Suppressor macrophage (primary cell): ENCODE results near the gene FUBP3.

Experiments used
- DNase-seq, 4 experiments: peaks; one replicate each; pipeline ENCODE4 v3.0.0-alpha.2; 2020 to 2022
- total RNA-seq, 17 experiments: gene quantifications; one replicate each; lab custom pipeline; 2026; ENCODE audit warnings: mixed read lengths in 6 of 17, inconsistent platforms in 3 of 17; lab: John Stamatoyannopoulos, UW

The FUBP3 gene, protein sequence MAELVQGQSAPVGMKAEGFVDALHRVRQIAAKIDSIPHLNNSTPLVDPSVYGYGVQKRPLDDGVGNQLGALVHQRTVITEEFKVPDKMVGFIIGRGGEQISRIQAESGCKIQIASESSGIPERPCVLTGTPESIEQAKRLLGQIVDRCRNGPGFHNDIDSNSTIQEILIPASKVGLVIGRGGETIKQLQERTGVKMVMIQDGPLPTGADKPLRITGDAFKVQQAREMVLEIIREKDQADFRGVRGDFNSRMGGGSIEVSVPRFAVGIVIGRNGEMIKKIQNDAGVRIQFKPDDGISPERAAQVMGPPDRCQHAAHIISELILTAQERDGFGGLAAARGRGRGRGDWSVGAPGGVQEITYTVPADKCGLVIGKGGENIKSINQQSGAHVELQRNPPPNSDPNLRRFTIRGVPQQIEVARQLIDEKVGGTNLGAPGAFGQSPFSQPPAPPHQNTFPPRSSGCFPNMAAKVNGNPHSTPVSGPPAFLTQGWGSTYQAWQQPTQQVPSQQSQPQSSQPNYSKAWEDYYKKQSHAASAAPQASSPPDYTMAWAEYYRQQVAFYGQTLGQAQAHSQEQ
- total RNA-seq: 37.4 to 64.7 (median 53.2) reads per million in 17 experiments

DNA sequence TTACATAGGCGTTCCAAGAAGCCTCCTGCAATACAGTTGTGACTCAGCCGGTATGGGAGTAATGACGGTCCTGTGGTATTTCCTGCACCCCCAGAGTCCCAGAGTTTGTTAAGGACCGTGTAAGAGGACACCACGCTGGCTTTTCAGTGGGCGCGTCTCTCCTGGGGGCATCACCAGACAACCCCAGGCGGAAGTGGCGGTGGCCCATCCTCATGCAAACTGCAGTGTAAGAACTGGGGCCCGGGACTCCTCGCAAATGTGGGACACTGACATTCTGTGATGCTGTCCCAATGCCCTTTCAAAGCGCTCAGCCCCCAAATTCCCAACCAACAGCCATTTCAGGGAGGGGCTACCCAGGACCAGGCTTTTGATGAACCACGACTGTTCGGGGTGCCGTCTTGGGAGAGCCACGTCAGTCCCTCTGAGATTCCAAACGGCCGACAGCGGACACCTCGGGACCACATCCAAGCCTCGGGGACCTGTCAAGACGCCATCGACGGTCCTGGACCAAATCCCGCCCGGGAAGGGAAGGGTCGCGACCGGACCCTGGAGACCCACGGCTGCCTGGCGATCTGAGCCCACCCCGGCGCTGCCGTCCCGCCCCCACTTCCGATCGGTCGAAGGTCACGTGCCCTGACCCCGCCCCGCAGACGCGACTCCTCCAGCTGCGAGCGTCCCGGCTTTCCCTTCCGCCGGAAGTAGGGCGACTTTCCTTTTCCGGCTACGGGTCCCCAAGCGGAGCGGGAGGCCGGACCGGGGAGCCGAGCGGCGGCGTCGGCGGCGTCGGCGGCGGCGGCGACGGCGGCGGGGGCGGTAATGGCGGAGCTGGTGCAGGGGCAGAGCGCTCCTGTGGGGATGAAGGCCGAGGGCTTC, at the start of gene FUBP3:
Gene FUBP3 (plus strand): TSS at position 713 of the 873 bp plus-strand sequence. CDS start 104 bp downstream, at position 817.
- peak; percentile 93 to 97 (median 96) for DNase-seq

DNA sequence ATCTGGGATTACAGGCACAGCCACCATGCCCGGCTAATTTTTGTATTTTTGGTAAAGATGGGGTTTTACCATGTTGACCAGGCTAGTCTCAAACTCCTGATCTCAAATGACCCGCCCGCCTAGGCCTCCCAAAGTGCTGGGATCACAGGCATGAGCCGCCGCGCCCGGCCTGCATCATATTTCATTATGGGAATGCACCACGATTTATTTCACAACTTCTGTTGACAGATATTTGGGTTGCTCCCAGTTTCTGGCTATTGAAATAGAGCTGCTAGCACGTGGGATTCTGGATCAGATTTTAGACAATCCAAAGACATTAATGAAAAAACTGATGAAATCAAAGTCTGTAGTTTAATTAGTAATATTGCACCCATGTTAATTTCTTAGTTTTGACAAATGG, 48.4 kb upstream of the FUBP3 start:
- DNase-seq: no peak

DNA sequence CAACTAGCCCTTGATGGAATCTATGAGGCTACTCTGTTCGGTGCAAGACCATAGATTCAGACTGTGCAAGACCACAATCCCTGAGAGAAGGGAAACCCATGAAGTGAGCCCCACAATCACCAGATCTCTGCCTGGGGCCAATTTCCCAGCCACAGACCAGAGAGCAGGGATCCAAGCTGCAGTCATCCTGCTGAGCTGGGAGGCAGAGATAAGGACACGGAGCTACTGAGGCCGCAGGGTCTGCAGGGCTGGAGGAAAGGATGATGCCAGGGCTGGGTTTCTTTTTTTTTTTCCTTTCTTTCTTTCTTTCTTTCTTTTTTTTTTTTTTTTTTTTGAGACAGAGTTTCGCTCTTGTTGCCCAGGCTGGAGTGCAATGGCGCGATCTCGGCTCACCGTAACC, 47.7 kb upstream of the FUBP3 start:
- DNase-seq: no peak

DNA sequence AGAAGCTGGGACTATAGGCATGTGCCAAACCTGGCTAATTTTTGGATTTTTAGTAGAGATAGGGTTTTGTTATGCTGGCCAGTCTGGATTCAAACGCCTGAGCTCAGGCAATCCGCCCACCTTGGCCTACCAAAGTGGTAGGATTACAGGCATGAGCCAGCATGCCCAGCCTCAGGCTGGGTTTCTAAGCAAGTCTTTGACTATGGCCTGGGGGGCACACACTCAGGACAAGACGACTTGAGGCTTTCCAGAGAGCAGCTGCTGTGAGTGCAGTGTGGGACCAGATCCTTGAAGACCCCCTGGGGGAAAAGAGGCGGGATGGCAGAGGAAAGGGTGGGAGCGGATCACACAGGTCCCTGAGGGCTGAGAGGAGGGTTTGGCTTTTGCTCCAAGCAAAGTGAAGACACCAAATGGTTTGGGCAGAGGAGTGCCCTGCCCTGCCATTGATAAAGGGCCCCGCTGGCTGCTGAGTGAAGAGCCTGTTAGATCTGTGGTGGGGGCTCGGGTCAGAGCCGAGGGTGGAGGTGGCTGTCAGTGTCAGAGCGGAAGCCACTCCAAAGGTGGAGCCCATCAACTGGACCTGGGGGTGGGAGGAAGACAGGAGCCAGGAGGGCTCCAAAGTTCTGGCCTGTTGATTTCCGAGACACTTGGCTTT, 46.8 kb upstream of the FUBP3 start:
- no peak for DNase-seq

DNA sequence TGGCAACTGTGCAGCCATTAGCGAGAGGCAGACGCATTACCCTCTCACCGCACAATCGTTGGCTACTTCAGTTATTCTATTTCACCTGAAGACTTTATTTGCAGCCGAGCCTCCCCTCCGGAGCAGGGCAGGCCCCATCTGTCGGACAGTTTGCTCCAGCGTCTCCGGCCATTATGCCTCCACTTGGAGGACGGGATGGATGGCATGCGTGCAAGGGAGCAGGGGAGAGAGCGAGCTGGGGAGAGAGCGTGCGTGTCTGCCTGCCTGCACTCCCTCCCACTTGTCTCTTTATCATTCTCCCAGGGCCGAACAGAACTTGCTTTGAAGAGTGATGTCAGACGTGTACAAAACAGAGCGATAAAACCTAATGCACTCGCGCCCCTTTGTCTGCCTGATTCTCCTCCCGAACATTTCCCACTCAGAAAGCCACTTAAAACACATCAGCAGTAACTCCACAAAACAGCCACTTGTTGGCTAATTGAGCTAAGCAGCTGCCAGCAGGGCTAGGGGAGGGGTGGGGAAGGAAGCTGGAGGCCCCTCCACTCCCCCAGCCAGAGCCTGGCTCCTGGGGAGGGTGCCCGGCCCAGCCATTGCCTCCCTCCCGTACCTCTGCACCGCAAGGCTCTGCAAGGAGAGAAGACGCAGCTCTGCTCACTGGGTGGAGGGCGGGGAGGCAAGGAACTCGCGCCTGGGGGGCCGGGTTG, 43.4 kb upstream of the FUBP3 start:
- no peak for DNase-seq

DNA sequence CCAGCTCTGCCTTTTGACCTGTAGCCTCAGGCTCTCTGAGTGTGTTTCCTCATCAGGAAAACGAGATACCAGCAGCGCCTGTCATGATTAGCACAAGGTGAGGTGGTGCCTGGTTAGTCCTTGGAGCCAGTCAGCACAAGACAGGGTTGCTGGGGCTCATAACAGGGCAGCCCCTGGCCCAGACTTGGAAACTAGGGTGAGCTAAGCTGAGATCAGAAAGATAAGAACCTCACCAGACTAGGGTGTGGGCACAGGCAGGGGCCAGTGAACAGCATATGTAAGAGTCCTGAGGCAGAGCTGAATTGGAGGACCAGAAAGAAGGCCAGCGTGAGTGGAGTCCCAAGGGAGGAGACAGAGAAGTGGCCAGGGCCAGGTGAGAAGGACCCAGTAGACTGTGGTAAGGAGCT, 42.7 kb upstream of the FUBP3 start:
- no peak for DNase-seq

DNA sequence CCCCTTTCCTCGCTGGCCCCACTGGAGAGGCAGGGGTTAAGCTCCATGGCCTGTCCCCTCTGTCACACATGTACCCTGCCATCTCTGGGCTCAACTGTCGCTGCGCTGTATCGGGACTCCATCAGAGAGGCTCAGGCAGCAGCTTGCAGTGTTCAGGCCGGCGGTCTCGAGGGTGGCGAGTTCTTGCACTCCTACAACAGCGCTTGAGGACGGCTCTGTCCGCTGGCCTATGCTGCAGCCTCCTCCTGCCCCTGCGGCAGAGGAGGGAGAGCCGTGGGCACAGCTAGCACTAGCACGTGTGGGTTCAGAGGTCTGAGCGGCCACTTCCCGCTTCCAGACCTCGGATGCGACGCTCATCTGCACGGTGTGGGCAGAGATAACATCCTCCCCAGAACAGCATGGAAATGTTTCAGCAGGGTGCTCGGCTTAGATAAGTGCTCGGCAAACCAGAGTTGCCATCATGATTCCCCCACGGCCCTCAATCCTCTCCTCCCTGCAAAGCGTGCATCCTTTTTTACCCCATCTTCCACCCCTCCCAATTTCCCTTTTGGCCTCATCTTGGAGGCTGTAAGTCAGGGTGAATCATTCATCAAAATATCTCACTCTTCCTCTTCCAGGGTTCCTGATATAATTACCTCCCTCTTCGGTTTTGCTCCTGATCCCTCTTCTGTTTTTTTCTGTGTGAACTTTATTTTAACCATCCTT, 41.9 kb upstream of the FUBP3 start:
- peak; percentile 53 to 71 (median 58) for DNase-seq

DNA sequence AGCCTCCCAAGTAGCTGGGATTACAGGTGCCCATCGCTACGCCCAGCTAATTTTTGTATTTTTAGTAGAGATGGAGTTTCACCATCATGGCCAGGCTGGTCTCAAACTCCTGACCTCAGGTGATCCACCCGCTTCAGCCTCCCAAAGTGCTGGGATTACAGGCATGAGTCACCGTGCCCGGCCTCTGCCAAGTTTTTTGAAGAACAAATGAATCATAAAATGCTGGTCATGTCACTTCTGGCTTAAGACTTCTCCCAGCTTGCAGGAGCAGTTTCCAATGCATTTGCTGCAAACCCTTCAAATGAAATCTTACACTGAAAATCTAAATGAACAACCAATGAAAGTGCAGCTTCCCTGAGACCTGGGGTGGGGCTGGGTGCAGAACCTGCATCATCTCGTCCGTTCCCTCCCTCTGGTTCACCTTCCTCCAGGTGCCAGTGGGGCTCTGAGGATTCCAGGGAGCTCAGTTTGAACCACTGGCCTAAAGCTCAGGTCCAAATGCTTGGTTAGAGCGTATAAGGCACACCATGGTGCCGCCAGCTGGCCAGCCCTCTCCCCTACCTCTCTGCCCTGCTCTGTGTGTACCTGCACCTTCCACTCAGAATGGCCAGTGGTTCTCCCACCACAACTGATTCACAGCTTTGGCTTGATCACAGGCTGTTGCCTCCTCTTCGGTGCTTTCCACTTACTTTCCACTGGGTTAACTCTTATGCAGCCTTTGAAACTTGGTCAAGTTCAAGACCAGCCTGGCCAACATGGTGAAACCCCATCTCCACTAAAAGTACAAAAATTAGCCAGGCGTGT, 39.8 kb upstream of the FUBP3 start:
- DNase-seq: peak in 1 of 4 experiments; percentile 21

DNA sequence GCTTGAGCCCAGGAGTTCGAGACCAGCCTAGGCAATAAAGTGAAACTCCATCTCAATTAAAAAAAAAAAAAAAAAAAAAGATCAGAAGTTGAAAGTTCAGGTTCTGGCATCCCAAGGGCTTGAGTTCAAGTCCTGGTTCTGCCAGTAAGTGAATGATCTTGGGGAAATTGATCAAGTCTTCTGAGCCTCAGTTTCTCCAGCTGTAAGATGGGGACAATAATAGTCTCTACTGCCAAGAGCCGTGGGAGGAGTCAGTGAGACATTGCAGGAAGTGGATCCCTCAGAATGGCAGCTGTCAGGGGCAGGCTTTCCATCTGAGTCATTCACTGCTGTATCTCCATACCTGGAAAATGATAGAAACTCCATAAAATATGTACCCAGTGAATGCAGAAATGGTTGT, 37.8 kb upstream of the FUBP3 start:
- DNase-seq: no peak

DNA sequence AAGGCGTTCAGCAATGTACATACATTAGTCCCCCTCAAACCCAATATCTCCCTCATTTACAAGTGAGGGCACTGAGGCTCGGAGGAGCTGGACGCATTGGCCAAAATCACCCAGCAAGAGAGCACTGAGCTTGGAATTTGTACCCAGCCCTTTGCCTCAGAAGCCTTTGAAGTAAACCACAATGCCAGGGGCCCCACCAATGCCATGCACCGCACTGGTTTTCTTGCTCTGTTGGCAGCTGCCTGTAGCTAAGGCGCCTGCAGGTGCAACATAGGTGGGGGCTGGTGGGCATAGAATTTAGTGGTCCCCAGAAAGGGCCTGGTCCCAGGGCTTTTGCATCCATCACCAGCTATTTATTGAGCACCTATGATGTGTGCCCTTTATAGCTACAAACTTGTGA, 37.3 kb upstream of the FUBP3 start:
- DNase-seq: no peak

DNA sequence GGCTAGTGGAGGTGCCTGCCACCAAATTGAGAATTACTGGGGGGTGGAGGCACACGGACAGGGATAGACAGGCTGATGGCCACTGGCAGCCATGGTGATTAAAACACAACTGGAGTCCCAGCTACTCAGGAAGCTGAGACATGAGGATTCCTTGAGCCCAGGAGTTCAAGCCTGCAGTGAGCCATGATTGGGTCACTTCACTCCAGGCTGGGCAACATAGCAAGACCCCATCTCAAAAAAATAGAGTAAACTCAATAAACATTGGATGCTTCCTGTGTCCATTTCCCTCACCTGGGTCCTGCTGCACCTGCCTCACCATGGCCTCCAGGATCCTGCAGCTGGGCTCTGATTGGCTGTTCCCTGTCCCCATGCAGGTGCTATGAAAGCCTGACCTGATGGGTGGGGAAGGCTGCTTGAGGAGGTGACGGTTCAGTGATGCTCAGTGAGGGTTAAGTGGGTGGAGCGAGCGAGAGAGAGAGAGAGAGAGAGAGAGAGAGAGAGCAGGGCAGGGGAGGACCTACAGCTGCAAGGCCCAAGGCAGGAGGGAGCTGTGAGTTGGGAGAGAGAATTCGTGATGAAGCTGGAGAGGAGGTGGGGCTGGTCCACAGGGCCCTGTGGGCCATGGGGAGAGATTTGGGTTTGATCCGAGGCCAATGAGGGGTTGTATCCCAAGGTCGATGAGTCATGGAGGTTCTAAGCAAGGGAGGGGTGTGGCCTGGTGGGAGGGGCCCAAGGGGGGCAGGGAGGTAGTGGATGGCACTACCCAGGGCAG, 36.7 kb upstream of the FUBP3 start:
- DNase-seq: no peak

DNA sequence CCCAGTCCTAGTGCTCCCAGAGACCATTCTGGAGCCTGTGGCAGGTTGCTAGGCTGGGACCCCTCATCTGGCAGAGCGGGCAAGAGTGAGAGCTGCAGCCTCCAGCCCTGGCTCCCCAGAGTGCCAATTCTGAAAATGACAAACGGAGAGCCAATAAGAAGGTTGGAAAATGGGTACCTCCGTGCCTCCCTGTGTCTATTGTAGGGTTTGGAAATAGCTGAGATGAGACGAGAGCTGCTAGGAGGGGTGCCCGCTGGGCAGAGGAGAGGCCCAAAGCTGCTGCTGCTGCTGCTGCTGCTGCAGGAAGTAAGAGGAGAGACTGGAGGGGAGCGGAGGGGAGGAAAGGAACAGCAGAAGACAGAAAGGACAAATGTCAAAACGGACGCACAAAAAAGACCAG, 36.0 kb upstream of the FUBP3 start:
- no peak for DNase-seq

DNA sequence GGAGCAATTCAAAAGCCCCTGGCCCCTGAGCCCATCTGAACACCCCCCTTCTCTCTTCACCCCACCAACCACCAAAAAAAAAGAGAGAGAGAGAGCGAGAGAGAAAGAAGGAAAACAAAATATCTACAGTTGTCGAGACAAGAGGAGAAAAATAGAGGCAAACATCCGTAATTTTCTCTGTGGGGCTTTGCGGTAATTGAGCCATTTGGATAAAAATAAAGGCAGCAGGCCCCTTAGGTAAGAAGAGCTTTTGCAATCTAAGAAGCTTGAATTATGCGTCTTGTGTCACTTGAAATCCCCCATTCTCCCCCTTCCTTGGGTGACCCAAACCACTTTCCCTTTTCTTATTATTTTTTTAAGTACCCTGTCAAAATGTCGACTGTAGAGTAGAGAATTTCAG, 35.5 kb upstream of the FUBP3 start:
- DNase-seq: no peak

DNA sequence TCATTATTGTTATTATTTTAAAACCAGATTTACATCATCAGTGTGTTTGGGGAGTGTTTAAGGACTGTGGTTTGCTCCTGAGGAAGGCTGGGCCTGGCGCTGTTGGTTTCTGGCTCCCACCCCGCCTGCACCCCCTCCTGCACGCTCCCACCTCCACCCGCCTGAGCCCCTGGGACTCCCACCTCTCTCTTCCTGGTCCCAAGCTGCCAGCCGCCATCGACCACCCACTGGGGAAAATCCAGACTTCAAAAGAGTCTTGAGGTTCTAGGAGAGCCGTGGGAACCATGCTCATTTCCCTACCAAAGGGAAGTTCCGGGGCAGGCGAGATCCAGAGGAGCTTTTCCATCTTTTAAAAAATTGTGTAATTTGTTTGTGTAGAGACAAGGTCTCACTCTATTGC, 35.0 kb upstream of the FUBP3 start:
- DNase-seq: no peak

DNA sequence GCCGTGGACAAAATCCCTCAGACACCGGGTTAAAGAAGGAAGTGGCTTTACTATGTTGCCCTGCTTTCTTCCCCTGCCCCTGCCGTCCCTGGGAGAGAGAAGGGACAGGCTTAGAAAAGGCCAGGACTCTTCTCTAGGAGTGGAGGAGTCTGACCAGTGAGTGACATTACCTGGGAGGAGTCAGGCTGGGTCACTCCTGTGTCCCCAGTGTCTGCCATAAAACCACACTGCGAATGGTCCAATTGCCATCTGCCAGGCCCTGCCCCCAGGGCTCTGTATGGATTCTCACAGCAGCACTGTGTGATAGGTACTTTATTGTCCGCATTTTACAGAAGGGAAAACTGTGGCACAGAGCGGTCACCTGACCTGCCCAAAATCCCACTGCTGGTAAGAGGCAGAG, 31.3 kb upstream of the FUBP3 start:
- no peak for DNase-seq

DNA sequence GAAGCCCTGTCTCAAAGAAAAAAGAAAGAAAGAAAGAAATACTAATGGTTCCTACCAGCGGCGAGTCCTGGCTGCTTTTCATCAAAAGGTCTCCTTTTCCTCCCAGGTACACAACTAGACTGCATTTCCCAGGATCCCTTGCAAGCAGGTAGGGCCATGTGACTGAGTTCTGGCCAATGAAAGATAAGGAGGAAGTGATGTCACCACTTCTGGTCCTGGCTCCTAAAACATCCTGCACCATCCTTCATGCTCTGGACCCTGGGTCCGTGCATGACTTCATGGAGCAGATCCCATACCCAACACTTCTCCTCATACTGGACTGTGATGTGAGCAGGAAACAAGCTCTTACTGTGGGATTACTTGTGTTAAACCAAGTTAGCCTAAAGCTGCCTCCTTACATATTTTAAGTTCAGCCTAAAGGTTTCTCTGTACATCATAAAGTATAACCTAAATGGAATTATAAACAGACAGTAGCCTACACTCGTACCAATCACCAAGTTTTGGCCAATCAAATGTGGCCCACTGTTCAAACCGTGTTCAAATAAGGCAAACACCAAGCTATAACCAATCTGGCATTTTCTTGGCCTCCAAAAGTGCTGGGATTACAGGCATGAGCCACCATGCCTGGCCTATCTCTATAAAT, 30.2 kb upstream of the FUBP3 start:
- DNase-seq: no peak

DNA sequence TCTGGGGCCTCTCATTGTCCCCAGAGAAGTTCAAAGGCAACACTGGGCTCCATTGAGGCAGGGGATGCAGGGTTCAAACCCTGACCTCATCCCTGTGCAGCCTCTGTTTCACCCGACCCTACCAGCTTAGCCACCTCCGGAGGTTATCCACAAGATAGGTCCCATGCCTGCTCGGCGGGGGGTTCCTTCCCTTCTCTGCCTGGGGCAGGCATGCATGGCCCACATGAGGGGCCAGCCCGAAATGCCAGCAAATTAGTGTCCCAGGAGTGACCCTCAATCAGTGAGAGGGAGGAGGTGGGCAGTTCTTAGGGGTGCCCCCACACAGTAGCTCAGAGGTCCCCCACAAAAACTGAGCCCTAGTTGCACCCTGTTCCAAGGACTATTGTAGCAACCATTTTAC, 24.8 kb upstream of the FUBP3 start:
- DNase-seq: no peak

DNA sequence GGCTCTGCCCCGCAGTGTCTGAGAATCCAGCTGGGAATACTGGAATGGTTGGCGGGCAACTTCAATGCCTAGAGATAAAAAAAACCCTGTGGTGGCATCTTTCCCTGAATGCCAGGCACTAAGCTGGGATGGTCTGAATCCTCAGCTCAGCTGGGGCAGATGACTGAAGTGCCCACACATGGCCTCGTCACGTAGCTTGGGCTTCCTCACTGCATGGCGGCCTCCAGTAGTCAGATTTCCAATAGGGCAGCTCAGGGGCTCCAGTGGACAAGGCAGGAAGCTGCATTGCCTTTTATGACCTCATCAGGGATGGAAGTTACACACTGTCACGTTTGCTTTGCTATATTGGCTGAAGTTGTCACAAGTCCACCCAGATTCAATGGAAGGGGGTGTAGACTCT, 24.3 kb upstream of the FUBP3 start:
- DNase-seq: no peak

DNA sequence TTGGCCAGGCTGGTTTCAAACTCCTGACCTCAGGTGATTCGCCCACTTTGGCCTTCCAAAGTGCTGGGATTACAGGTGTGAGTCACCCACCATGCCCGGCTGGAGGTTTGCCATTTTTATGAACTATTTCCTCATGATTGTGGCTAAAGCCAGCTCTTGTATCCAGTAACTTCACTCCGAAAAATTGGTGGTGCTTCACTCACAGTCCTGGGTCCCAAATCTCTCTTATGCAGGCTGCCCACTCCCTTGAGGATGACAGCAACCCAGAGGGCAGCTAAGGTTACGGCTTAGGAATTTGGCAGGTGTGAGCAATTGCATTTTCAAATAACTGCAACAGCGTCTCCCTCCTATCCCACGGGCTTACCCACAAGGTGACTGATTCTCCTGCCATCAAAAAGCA, 23.4 kb upstream of the FUBP3 start:
- DNase-seq: no peak
